NCI-H345 (cell line): ENCODE data around the gene NGDN.

ENCODE experiments used
- DNase-seq: peaks from one replicate; lab custom pipeline; 2025; lab: John Stamatoyannopoulos, UW

Gene NGDN

DNA sequence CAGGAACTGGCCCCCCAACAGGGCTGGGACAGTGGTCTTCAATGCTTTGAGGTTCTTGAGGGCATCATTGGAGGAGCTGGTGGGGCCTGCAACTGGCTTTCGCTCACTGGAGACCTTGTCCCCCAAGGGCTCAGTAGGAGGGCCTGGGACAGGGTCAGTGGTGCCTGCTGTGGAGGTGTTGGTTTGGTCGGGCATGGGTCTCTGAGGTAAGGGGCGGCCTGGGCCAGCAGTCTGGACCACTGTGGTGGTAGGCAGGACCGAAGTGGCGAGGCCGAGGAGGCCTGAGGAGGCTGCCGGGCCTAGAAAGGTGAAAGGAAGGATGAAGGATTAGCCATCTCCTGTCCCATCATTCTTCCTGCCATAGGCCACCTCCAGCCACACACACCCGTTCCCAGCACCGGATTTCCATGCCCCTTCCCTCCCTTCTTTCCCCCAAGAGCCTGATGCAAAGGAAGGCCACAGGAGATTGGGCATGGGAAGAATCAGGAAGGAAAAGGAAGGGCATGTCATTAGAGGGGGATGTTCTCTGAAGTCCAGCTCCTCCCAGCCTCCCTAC, 53.2 kb downstream of the NGDN start:
- DNase-seq, result no peak

DNA sequence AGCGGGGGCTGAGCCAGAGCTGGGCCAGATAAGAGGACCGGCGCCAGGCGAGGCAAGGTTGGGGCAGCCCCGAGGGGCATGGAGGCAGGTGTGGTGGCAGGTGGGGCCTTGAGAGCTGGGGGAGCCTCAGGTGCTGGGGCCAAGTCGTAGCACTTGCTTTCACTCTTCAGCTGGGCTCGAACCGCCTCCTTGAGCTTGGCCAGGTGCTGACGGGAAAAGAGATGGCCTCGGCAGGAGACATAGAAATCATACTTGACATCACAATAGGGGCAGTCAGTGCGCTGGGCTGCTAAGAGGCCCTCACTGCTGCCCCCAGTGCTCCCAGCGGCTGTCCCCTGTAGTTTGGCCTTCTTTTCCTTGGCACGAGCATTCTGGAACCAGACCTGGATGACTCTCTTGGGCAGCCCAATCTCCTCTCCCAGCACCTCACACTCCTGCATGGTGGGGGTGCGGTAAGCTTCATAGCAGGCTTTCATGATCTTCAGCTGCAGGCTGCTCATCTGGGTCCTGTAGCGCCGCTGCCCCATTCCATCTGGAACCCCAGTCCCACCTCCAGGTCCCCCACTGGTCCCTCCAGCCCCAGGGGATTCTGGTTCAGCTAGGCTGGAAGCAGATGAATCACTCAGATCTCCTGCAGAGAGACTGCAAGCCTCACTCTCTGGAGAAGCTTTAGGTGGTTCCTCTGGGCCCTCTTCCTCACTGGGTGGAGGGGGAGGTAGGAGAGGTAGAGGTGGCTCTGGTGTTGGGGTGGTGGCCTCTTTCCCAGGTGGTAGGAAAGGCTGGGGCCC, 53.9 kb downstream of the NGDN start:
- DNase-seq, result no peak

DNA sequence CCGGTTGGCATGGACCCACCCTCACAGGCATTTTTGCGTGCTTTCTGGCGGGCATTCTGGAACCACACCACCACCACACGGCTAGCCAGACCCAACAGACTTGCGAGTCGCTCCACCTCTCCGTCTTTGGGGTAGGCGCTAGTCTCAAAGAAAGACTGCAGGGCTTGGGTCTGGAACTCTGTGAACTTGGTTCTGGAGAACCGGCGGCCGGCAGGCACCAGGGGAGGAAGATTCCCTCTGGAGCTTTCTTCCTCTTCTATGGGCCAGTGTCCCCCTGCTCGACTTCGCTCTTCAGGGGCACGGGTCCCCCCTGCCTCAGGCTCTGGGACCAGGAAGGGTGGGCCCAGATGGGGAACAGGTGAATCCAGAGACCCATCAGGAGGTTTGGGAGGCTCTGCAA, 55.5 kb downstream of the NGDN start:
- DNase-seq, result no peak

GRCh38 chr14:23525611-23526010, 56.1 kb downstream of the NGDN start:
- DNase-seq, result no peak
